ENCODE measurements around the gene TMEM175. TPM values are rescaled to one million over a fixed set of nuclear protein-coding genes. Genes with fewer than 3 reads are reported as not detected.
A peak's percentile ranks its signal among the peaks of the same experiment; 100 is the strongest.

Gene TMEM175
- total and polyA plus RNA-seq, 2 of the 13 experiments (the other 11 are each of a cell fraction or from before 2014, with no cell fraction given): 5.1 to 9.9 TPM

GRCh38 chr4:931960-932712, at the start of gene TMEM175, which contains the start of gene GAK (continued):
- TF ChIP-seq HOXD1 (CRISPR knock-in tag; IDR thresholded peaks at IDR 0.05): no peak; the same call in 1 of the 2 replicates
- TF ChIP-seq TARDBP (CRISPR knock-in tag; IDR thresholded peaks at IDR 0.05): peak; percentile 86
- no peak for TF ChIP-seq PCBP2 (optimal IDR thresholded peaks at IDR 0.05; ENCODE audit: low read depth, low read length, poor library complexity, severe bottlenecking)
- TF ChIP-seq HMGXB3 (CRISPR knock-in tag; IDR thresholded peaks at IDR 0.05; ENCODE audit: borderline replicate concordance): no peak
- 0 out of 2 replicates have a peak, but pooled peaks have one; percentile 33 for TF ChIP-seq KLF6 (CRISPR knock-in tag; IDR thresholded peaks at IDR 0.05)
- no peak for TF ChIP-seq SRSF4 (IDR thresholded peaks at IDR 0.05; ENCODE audit: low read depth, low read length, poor library complexity, severe bottlenecking)
- peak; percentile 70; the same call in 1 of the 2 replicates for TF ChIP-seq ZNF564 (CRISPR knock-in tag; IDR thresholded peaks at IDR 0.05)
- TF ChIP-seq MTA3 (CRISPR knock-in tag; IDR thresholded peaks at IDR 0.05): no peak
- peak; percentile 63 for TF ChIP-seq HNRNPLL (IDR thresholded peaks at IDR 0.05; ENCODE audit: low read depth, low read length, poor library complexity, severe bottlenecking)
- TF ChIP-seq CEBPZ (IDR thresholded peaks at IDR 0.05; ENCODE audit: low read length): no peak
- peak; percentile 95 for TF ChIP-seq PHF20 (CRISPR knock-in tag; IDR thresholded peaks at IDR 0.05)
- TF ChIP-seq RELA (CRISPR knock-in tag; IDR thresholded peaks at IDR 0.05): 0 out of 2 replicates have a peak, but pooled peaks have one; percentile 67
- peak; percentile 60 for TF ChIP-seq ZMYM4 (CRISPR knock-in tag; IDR thresholded peaks at IDR 0.05)
- no peak for TF ChIP-seq ZNF775 (CRISPR knock-in tag; IDR thresholded peaks at IDR 0.05; ENCODE audit: borderline replicate concordance)
- TF ChIP-seq ZFX (CRISPR knock-in tag; IDR thresholded peaks at IDR 0.05; ENCODE audit: low read depth): peak; percentile 86
- no peak; the same call in 1 of the 2 replicates for TF ChIP-seq CBX5 (CRISPR knock-in tag; IDR thresholded peaks at IDR 0.05; ENCODE audit: borderline replicate concordance)
- TF ChIP-seq CSRNP1 (CRISPR knock-in tag; IDR thresholded peaks at IDR 0.05): peak; percentile 48; the same call in 1 of the 2 replicates
- TF ChIP-seq ELK4 (CRISPR knock-in tag; IDR thresholded peaks at IDR 0.05; ENCODE audit: borderline replicate concordance): 0 out of 2 replicates have a peak, but pooled peaks have one; percentile 6

Data from HepG2 (cell line).